Ascending aorta (tissue), 2 donors: ENCODE data around the gene MITF. TPM values are rescaled to one million over a fixed set of nuclear protein-coding genes. Genes with fewer than 3 reads are reported as not detected.
A peak's percentile ranks its signal among the peaks of the same experiment; 100 is the strongest.

Experiments used
- DNase-seq, 2 donors: peaks; one replicate each; pipeline ENCODE4 v3.0.0-alpha.2; 2019; ENCODE audit warnings: low spot score in 2 of 2
- H3K27ac ChIP-seq, 2 donors: fragments of 200-600 bp; sonication (generic); one replicate each; pipeline ENCODE4 v1.5.1; 2016 to 2017; ENCODE audit warnings: mild to moderate bottlenecking in 1 of 2
- H3K27me3 ChIP-seq: fragments of 200-600 bp; sonication (generic); one replicate; pipeline ENCODE4 v1.5.1; 2017
- H3K36me3 ChIP-seq, 2 donors: fragments of 200-600 bp; sonication (generic); one replicate each; pipeline ENCODE4 v1.5.1; 2016
- H3K4me1 ChIP-seq, 2 donors: fragments of 200-600 bp; sonication (generic); one replicate each; pipeline ENCODE4 v1.5.1; 2016 to 2017; ENCODE audit warnings: mild to moderate bottlenecking in 1 of 2
- H3K4me3 ChIP-seq, 2 donors: fragments of 200-600 bp; sonication (generic); one replicate each; pipeline ENCODE4 v1.5.1; 2016 to 2017; ENCODE audit warnings: mild to moderate bottlenecking in 1 of 2
- H3K9me3 ChIP-seq, 2 donors: fragments of 200-600 bp; sonication (generic); one replicate each; pipeline ENCODE4 v1.5.1; 2016
- CTCF ChIP-seq, 3 experiments: fragments of 200-600 bp in 2 of 3; fragments of 450-650 bp in 1 of 3; sonication (generic) in 2 of 3; IDR thresholded peaks; one replicate each; pipeline ENCODE4 v1.5.1; 2016 to 2019; ENCODE audit warnings: antibody characterized with exemption in 3 of 3, mild to moderate bottlenecking in 1 of 3, moderate library complexity in 1 of 3
- intact Hi-C: fragments of 100-400 bp; cut with DNase I; formaldehyde crosslinking; loops from one replicate; pipeline ENCODE4 v1.15.1; 2023
- total RNA-seq: library from RNA; depleted of rRNA; stranded (reverse); fragments of >200 nt; gene quantifications from one replicate; pipeline ENCODE4 v1.1.0, GENCODE V29; 2016

The MITF gene
- total RNA-seq, 1 donor from 2014 or later: 27.4 TPM

GRCh38 chr3:69725994-69726571, 13.2 kb upstream of the MITF start:
- no peak overlapping the region for H3K4me3 ChIP-seq
- H3K4me1 ChIP-seq: no peaks in the 10 kb centered on the region
- H3K27me3 ChIP-seq: no peaks in the 10 kb centered on the region
- no peak overlapping the region for H3K27ac ChIP-seq
- H3K36me3 ChIP-seq: no peaks in the 10 kb centered on the region
- intact Hi-C loops: no loop called here
- TF ChIP-seq CTCF (IDR thresholded peaks at IDR 0.05): no peak
- no peak for DNase-seq
- no peaks in the 10 kb centered on the region for H3K9me3 ChIP-seq

GRCh38 chr3:69729147-69729919, 9.9 kb upstream of the MITF start:
- no peak for TF ChIP-seq CTCF (IDR thresholded peaks at IDR 0.05)
- H3K27me3 ChIP-seq: no peaks in the 10 kb centered on the region
- H3K9me3 ChIP-seq: no peaks in the 10 kb centered on the region
- DNase-seq: no peak
- H3K36me3 ChIP-seq: no peaks in the 10 kb centered on the region
- intact Hi-C loops: no loop called here
- no peak overlapping the region for H3K4me3 ChIP-seq
- no peaks in the 10 kb centered on the region for H3K4me1 ChIP-seq
- no peak overlapping the region for H3K27ac ChIP-seq

GRCh38 chr3:69731080-69731479, 8.2 kb upstream of the MITF start:
- DNase-seq: no peak
- Histone ChIP-seq H3K9me3 (no peaks in the 10 kb centered on the region), H3K27me3 (no peaks in the 10 kb centered on the region), H3K36me3 (no peaks in the 10 kb centered on the region), H3K27ac (no peak overlapping the region), H3K4me1 (no peaks in the 10 kb centered on the region), H3K4me3 (no peak overlapping the region)
- intact Hi-C loops: no loop called here
- TF ChIP-seq CTCF (IDR thresholded peaks at IDR 0.05): no peak

GRCh38 chr3:69735893-69736292, 3.4 kb upstream of the MITF start:
- no peaks in the 10 kb centered on the region for H3K9me3 ChIP-seq
- H3K4me3 ChIP-seq: no peak overlapping the region
- no peak for DNase-seq
- no peak overlapping the region for H3K27ac ChIP-seq
- H3K36me3 ChIP-seq: no peaks in the 10 kb centered on the region
- intact Hi-C loops: loop anchor here (5.0 kb wide), 1 partner anchor 44 kb away; no protein-coding TSS in a partner anchor
- no peaks in the 10 kb centered on the region for H3K27me3 ChIP-seq
- TF ChIP-seq CTCF (IDR thresholded peaks at IDR 0.05): no peak
- peaks cover 2 to 5% of the 10 kb centered on the region in 2 donors for H3K4me1 ChIP-seq

- intact Hi-C loops: loop anchor here (5.0 kb wide), 1 partner anchor 45 kb away; no protein-coding TSS in a partner anchor
These were observed 1.9 kb upstream of the MITF start for GRCh38 chr3:69737392-69737791.

More at GRCh38 chr3:69737392-69737791, 1.9 kb upstream of the MITF start:
- H3K27me3 ChIP-seq: no peaks in the 10 kb centered on the region
- H3K4me3 ChIP-seq: no peak overlapping the region
- TF ChIP-seq CTCF (IDR thresholded peaks at IDR 0.05): no peak
- H3K9me3 ChIP-seq: no peaks in the 10 kb centered on the region
- H3K27ac ChIP-seq: peak overlapping the region in 1 of 2 donors; percentile 78
- no peaks in the 10 kb centered on the region for H3K36me3 ChIP-seq
- no peak for DNase-seq
- H3K4me1 ChIP-seq: peaks cover 2 to 11% of the 10 kb centered on the region in 2 donors
